B cell (primary cell): ENCODE results near the gene RASL10A.

Source experiments
- EZH2 ChIP-seq: IDR thresholded peaks from 2 replicates; pipeline ENCODE4 v1.6.1; 2012; ENCODE audit warnings: borderline replicate concordance, low read depth, mild to moderate bottlenecking, moderate library complexity, low read length; ENCODE audit not compliant: insufficient read depth, poor library complexity, severe bottlenecking
- TF ChIP-seq, protein P1 (sequence below): fragments of 200-600 bp; IDR thresholded peaks from one replicate; pipeline ENCODE4 v1.8.0; 2022; ENCODE audit warnings: antibody characterized with exemption, mild to moderate bottlenecking

DNA sequence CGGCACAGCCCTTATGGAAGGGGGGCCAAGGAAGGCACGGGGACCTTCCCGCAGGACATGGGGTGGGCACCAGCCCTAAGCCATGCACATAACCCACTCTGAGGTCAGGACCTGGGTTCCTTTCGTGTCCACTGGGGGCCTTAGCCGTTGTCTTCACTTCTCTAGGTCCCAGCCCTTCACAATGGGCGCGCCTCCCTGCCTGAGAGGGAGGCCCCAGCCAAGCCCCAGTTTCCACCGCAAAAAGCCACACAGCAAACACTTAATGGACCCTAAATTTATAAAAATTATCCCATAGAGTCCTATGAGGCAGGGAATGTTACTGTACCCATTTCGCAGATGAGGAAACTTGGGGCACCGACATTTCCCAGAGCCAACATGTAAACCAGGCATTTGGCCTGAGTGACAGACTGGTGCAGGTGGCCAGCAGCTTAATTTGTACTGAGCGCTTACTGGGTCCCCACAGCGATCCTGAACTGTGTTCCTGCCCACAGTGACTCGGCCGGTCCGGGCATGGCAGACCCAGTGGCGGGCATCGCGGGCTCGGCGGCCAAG is 7.8 kb downstream of the RASL10A start:
- TF ChIP-seq, protein P1, sequence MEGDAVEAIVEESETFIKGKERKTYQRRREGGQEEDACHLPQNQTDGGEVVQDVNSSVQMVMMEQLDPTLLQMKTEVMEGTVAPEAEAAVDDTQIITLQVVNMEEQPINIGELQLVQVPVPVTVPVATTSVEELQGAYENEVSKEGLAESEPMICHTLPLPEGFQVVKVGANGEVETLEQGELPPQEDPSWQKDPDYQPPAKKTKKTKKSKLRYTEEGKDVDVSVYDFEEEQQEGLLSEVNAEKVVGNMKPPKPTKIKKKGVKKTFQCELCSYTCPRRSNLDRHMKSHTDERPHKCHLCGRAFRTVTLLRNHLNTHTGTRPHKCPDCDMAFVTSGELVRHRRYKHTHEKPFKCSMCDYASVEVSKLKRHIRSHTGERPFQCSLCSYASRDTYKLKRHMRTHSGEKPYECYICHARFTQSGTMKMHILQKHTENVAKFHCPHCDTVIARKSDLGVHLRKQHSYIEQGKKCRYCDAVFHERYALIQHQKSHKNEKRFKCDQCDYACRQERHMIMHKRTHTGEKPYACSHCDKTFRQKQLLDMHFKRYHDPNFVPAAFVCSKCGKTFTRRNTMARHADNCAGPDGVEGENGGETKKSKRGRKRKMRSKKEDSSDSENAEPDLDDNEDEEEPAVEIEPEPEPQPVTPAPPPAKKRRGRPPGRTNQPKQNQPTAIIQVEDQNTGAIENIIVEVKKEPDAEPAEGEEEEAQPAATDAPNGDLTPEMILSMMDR: no peak
- no peak for TF ChIP-seq EZH2
